Kidney epithelial cell (primary cell): ENCODE measurements around the gene ACD. TPM values are rescaled to one million over a fixed set of nuclear protein-coding genes. Genes with fewer than 3 reads are reported as not detected.

Source experiments
- DNase-seq: peaks from one replicate; pipeline ENCODE4 v3.0.0-alpha.2; 2010; ENCODE audit warnings: low read depth
- H3K27me3 ChIP-seq: 2 replicates; pipeline ENCODE4 v1.6.0; 2011; ENCODE audit warnings: low read length; ENCODE audit not compliant: control insufficient read depth, insufficient read depth
- H3K36me3 ChIP-seq: 2 replicates; pipeline ENCODE4 v1.5.1; 2011; ENCODE audit warnings: low read length; ENCODE audit not compliant: control insufficient read depth, insufficient read depth
- H3K4me3 ChIP-seq: 2 replicates; pipeline ENCODE4 v1.5.1; 2011; ENCODE audit warnings: low read depth, mild to moderate bottlenecking, control low read depth, low read length
- total RNA-seq: library from RNA; depleted of rRNA; stranded (reverse); fragments of >200 nt; gene quantifications from 2 replicates; pipeline ENCODE4 v1.2.3, GENCODE V29; 2015
- TF ChIP-seq, protein P1 (sequence below): IDR thresholded peaks from 2 replicates; pipeline ENCODE4 v1.5.1; 2011; ENCODE audit warnings: mild to moderate bottlenecking, moderate library complexity, low read length, control low read depth, inconsistent platforms; ENCODE audit not compliant: insufficient read depth, poor library complexity, severe bottlenecking

ACD gene
- total RNA-seq, 1 donor from 2014 or later = 29.1 TPM

DNA sequence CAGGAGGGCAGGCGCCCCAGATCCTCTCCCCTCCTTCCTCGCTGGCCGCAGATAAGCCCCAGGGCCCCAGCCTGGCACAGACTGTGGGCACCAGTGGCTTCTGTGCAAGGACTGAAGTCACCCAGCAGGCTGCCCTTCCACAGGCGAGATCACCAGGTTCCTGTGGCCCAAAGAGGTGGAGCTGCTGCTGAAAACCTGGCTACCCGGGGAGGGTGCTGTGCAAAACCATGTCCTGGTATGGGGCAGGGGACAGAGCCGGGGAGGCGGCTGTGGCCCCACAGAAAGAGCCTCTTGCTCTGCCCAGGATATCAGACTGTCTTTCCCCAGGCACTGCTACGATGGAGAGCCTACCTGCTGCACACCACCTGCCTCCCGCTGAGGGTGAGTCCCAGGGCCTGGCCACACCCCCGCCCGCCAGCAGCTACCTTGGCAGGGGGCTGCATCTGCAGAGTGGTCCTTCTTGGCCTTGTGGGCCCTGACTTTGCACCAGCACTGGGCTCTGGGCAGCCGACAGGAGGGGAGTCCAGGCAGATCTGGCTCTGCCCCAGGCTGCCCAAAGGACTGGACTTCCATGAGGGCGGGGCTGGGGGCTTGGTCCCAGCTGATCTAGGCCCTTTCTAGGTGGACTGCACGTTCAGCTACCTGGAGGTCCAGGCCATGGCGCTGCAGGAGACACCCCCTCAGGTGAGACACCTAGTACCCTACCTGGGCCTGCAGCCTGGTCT is 14.5 kb downstream of the ACD start:
- no peak overlapping the region for H3K4me3 ChIP-seq
- peaks cover 57% of the 10 kb centered on the region for H3K27me3 ChIP-seq
- TF ChIP-seq, protein P1, sequence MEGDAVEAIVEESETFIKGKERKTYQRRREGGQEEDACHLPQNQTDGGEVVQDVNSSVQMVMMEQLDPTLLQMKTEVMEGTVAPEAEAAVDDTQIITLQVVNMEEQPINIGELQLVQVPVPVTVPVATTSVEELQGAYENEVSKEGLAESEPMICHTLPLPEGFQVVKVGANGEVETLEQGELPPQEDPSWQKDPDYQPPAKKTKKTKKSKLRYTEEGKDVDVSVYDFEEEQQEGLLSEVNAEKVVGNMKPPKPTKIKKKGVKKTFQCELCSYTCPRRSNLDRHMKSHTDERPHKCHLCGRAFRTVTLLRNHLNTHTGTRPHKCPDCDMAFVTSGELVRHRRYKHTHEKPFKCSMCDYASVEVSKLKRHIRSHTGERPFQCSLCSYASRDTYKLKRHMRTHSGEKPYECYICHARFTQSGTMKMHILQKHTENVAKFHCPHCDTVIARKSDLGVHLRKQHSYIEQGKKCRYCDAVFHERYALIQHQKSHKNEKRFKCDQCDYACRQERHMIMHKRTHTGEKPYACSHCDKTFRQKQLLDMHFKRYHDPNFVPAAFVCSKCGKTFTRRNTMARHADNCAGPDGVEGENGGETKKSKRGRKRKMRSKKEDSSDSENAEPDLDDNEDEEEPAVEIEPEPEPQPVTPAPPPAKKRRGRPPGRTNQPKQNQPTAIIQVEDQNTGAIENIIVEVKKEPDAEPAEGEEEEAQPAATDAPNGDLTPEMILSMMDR = no peak

DNA sequence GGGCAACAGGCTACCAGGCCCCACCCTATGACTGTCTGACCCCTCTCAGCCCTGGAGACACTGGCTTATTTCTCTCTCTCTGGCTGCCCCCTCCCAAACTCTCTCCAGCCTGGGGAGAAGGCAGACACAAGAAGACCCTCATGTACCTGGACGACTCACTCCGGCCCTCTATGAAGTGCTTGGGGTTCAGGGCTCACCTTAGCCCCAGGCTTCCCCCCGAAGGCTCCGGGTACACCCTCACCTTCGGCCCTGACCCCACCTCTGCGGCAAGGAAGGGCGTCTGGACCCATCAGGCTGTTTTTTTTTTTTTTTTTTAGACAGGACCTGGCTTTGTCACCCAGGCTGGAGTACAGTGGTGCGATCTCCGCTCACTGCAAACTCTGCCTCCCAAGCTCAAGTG is 16.0 kb downstream of the ACD start:
- no peak overlapping the region for H3K4me3 ChIP-seq
- no peaks in the 10 kb centered on the region for H3K36me3 ChIP-seq
- TF ChIP-seq, protein P1 = no peak
- DNase-seq = no peak
- H3K27me3 ChIP-seq = peaks cover 42% of the 10 kb centered on the region

More for the DNA sequence above, 14.5 kb downstream of the ACD start:
- H3K36me3 ChIP-seq = no peaks in the 10 kb centered on the region
- no peak for DNase-seq

DNA sequence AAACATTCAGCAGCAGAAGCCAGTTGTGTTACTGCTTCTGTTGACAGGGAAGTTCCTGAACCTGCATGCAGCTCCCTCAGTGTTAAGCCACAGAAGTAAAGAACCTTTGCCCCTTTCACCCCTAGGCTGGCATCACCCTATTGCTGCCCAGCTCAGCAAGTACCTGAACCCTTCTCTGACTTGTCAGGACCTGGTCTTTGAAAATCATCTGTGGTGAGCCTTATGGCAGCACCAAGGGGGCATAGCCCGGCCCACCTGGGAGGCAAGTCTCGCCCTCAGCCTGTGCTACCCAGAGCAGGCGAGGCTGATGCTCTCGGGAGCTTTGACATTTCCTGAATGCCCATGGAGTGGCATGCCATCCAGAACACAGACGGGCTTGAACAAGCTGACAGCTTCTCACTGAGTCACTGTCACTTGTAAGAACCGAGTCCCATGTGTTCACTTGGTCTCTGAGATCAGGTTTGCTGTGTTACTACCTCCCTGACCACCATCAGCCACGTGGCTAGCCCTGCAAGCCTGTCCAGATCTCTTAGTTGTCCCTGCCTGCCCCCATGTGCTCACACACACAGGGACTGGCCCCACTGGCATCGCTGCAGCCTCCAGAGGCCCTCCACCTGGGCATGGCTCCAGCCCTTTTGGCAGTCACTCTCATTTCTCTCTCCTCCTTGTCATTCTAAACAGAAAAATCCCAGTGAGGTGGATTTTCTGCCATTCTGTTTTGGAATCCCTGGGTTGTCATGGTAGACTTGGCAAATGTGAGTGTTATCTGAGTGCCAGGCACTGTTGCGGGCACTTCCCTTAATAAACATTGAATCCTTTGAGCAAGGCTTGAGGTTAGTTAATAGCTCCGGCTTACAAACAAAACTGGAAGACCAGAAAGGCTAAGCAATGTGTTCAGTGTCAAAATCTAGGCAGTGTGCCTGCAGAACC is 18.0 kb downstream of the ACD start:
- Histone ChIP-seq H3K27me3 (peaks cover 23% of the 10 kb centered on the region), H3K36me3 (no peaks in the 10 kb centered on the region), H3K4me3 (no peak overlapping the region)
- no peak for DNase-seq
- TF ChIP-seq, protein P1 = no peak

DNA sequence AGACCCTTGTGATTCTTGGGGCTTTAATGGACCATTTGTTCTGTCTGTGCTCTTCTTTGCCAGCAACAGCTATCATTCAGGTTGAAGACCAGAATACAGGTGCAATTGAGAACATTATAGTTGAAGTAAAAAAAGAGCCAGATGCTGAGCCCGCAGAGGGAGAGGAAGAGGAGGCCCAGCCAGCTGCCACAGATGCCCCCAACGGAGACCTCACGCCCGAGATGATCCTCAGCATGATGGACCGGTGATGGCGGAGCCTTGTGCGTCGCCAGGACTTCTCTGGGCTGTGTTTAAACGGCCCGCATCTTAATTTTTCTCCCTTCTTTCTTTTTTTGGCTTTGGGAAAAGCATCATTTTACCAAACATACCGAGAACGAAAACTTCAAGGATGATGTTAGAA is 22.4 kb downstream of the ACD start:
- TF ChIP-seq, protein P1 = no peak
- no peak overlapping the region for H3K4me3 ChIP-seq
- DNase-seq = no peak
- no peaks in the 10 kb centered on the region for H3K27me3 ChIP-seq
- no peaks in the 10 kb centered on the region for H3K36me3 ChIP-seq

DNA sequence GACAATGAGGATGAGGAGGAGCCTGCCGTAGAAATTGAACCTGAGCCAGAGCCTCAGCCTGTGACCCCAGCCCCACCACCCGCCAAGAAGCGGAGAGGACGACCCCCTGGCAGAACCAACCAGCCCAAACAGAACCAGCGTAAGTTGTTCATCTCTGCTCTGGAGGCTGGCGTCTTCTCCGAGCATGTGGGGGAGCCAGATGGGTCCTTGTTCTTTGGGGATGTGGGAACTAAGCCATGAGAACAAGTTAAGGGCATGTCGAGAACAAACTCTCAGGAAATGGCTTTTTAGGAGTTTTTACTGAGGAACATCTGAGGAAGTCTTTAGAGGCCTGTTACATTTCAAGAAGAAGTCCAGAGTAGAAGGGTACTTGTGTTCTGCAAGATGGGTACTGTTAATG is 23.3 kb downstream of the ACD start:
- Histone ChIP-seq H3K4me3 (no peak overlapping the region), H3K27me3 (no peaks in the 10 kb centered on the region), H3K36me3 (no peaks in the 10 kb centered on the region)
- no peak for DNase-seq
- TF ChIP-seq, protein P1 = no peak
